Limb (tissue), 2 donors: ENCODE data around the gene MECR.
A peak's percentile ranks its signal among the peaks of the same experiment; 100 is the strongest.

Source experiments
- DNase-seq, 2 donors: peaks; one replicate each; pipeline ENCODE4 v3.0.0-alpha.2; 2016; ENCODE audit errors: extremely low spot score in 2 of 2

The MECR gene

DNA sequence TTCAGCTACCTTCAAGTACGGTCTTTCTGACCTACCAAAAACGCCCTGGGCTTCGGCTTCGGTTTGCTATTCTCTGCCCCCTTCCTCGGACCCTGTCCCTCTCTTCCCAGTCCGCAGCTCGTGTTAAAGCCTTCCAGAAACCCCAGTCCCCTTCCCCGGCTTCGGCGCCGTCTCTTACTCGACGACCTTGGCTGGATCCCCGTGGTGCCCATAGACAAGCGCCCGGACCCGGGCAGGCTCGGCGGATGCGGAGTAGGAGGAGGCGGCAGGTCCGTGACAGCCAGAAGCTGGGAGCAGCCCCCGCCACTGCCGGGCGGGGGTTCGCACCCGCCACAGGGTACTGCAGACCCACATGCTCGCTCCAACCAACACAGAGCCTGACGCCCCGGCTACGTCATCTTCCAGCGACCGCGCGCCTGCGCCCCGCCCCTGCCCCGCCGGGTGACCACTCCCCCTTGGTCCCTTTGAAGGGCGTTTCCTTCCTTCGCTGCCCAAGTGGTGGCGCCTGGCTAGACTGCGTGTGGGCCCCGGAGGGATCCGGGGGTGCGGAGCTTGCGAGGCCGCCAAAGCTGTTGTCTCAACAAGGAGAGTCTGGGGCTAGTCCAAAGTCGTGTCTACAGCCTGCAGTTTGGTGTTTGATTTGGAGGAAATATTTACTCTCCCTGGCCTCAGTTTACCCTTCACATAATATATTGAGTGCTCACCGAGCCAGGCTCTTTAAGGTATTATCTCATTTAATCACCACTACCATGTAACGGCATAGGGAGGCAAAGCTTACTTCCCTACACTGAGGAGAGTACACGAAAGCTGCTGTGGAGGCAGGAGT lies at the start of gene MECR:
TSS of gene MECR (minus strand) at position 382 of the 826 bp plus-strand sequence. CDS start at position 354, 28 bp downstream.
- DNase-seq: peak; percentile 93 to 99

- no peak for DNase-seq
Measured at GRCh38 chr1:29279951-29280391, 49.2 kb upstream of the MECR start.

DNA sequence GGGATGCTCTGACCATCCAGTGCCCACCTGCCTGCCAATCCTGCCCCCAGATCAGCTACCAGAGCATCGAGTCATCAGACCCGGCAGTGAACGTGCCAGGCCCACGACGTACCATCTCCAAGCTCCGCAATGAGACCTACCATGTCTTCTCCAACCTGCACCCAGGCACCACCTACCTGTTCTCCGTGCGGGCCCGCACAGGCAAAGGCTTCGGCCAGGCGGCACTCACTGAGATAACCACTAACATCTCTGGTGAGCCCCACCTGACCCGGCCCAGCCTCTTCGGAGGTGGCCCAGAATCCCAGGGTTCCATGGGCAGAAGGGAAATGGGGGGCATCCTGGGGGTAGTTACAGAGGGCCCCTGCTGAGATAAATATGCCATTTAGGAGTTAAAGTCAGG lies 48.7 kb upstream of the MECR start:
- DNase-seq: no peak

GRCh38 chr1:29278124-29278523 lies 47.4 kb upstream of the MECR start:
- DNase-seq: no peak

GRCh38 chr1:29275435-29275834 lies 44.7 kb upstream of the MECR start:
- DNase-seq: no peak

GRCh38 chr1:29272147-29272907 lies 41.6 kb upstream of the MECR start:
- peak in 1 of 2 donors; percentile 19 for DNase-seq

DNA sequence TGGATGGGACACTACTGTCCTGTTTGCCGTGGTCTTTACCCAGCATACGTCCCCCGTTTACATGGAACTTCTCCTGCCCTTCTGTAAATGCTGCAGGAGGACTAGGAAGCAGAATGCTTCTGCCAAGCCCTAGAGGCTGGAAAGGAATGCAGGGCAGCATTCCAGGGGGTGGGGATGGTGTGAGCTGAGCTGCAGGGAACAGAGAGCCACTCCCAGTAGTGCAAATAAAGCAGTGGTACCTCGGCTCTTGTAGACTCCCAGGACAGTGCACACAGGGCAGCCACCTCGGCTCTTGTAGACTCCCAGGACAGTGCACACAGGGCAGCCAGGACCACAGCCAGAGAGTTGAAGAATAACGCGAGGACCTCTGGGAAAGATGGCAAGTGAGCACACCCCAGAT lies 41.0 kb upstream of the MECR start:
- peak; percentile 72 for DNase-seq

- no peak for DNase-seq
Measured at GRCh38 chr1:29270929-29271521, 40.3 kb upstream of the MECR start.

DNA sequence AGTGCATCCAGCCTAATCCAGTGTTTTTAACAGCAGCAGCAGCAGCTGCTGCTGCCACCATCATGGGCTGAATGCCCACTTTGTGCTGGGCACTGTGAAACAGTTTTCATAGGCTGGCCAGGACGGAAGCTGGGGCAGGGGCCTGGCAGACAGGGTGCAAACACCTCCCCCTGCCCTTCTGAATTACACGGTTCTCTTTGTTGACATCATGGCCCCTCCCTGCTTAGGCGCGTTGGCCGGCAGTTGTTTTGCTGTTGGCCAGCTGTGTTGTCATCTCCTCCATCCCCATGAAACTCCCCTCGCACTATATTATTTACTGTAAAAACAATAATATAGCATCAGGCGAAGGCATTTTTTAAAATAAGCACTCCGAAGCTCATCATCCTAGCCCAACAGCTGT lies 38.6 kb upstream of the MECR start:
- DNase-seq: peak; percentile 29 to 59

- DNase-seq: no peak
Measured at GRCh38 chr1:29267321-29268070, 36.8 kb upstream of the MECR start.

- DNase-seq: no peak
Measured at GRCh38 chr1:29266912-29267311, 36.2 kb upstream of the MECR start.

GRCh38 chr1:29264773-29265389 lies 34.1 kb upstream of the MECR start:
- DNase-seq: no peak

DNA sequence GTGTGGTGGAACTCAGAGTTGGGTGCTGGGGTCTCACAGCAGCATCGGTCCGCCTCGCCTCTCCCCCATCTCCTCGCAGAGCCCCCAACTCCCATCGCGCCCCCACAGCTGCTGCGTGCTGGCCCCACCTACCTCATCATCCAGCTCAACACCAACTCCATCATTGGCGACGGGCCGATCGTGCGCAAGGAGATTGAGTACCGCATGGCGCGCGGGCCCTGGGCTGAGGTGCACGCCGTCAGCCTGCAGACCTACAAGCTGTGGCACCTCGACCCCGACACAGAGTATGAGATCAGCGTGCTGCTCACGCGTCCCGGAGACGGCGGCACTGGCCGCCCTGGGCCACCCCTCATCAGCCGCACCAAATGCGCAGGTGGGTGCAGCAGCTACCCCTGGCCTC lies 29.8 kb upstream of the MECR start:
- peak in 1 of 2 donors; percentile 33 for DNase-seq

DNA sequence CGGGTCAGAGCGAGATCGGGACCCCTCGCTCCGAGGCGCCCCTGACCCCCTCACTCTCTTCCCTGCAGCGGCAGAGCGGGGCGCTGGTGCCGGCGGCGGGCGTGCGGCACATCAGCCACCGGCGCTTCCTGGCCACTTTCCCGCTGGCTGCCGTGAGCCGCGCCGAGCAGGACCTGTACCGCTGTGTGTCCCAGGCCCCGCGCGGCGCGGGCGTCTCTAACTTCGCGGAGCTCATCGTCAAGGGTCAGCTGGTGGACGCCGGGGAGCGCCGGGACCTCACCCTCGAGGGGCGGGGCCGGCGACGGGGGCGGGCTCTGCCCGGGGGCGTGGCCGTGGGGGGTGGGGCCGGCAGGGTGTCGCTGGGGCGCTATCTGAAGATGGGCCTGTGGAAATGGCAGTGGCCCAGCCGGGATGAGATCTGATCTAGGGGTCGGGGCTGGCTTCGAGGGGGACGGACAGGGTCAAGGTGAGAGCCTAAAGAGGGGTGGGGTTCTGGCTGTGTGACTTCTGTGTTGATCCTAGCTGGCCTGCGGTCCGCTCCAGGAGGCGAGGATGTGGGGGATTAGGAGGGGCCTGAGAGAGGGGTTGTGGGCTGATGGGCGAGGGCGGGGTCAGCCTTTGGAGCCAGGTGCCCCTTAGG lies 29.2 kb upstream of the MECR start:
- DNase-seq: peak in 1 of 2 donors; percentile 69

DNA sequence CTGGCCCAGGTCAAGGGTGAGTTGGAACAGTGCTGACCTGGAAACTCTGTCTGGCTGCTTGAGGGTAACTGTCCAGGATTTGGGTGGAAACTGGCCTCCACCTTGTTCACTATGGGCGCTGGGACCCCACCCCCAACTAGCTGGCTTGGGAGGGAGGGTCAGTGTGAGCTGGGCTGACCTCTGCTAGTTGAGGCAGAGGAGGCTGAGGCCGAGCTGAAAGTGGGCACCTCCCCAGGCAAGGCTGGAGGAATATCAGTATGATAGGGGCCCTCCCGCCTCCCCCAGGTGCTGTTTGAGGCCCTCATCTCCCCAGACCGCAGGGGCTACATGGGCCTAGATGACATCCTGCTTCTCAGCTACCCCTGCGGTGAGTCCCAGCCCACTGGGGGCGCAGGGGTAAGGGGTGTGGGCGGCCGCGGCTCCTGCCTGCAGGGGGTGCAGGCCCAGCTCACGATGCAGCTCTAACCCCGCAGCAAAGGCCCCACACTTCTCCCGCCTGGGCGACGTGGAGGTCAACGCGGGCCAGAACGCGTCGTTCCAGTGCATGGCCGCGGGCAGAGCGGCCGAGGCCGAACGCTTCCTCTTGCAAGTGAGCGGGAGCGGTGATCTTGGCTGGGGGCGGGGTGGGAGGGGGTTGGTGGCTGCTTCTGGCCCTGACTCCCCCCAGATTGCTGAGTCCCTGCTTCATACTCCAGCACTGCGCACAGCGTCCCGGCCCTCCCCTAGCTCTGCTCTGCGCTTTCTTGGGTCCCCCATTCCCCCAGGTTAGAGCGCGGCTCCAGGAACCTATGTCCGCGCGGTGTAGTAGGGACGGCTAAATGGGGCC lies 28.5 kb upstream of the MECR start:
- DNase-seq: no peak

DNA sequence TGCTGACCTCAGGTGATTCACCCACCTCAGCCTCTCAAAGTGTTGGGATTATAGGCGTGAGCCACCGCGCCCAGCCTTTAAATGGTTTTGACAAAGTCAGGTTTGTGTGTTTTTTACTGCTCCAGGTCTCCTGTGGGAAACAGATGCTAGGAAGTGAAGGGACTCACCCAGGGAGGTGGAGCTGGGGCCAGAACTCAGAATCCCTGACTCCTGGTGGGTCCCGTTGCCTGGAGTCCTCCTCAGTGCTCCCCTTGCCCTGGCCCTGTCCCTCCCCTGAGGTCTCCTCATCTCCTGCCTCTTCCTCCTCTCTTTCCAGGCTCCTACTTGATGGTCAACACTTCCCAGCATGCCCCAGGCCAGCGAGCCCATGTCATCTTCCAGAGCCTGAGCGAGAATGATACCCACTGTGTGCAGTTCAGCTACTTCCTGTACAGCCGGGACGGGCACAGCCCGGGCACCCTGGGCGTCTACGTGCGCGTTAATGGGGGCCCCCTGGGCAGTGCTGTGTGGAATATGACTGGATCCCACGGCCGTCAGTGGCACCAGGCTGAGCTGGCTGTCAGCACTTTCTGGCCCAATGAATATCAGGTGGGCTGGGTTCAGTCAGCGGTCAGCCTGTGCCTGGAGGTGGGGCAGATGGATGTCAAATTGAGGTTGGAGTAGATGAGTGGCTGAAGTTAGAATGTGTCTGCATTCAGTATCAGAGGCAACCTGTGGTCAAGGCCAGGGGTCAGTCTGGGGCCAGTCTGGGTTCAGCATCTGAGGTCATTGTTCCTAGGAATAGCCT lies 27.6 kb upstream of the MECR start:
- DNase-seq: no peak

- peak in 1 of 2 donors; percentile 71 for DNase-seq
Measured at GRCh38 chr1:29256979-29257804, 26.5 kb upstream of the MECR start.

DNA sequence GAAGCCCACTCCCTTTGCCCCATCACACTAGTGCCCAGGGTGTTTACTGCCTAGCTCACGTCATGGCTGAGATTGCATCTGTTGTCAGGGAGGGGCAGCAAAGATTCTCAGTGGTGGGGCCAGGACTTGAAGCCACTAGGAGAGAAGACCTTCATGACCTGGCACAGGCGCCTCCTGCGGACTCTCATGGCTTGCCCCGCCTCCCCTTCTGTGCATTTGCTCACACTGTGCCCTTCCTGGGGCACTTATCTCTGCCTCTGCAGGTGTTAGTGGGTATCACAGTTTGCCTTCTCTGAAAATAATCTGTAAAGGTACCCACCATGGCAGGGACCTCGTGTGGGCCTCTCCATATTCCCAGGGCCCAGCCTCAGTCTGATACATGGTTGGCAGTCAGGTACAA lies 25.7 kb upstream of the MECR start:
- no peak for DNase-seq
